Heart left ventricle (tissue), 16 donors: Measurements from ENCODE around the gene AVL9. TPM values are rescaled to one million over a fixed set of nuclear protein-coding genes. Genes with fewer than 3 reads are reported as not detected.

Experiments used
- ATAC-seq, 4 donors: fragments of 200-7000 bp; cut with Tn5 transposase; one replicate each; pipeline ENCODE4 v1.9.1; 2020 to 2022; ENCODE audit warnings: moderate library complexity in 4 of 4, mild to moderate bottlenecking in 3 of 4, moderate number of reproducible peaks in 1 of 4
- DNase-seq, 5 donors: peaks; one replicate each; pipeline ENCODE4 v3.0.0-alpha.2; 2020
- H3K27ac ChIP-seq, 12 donors: fragments of 200-600 bp; sonication (generic) in 4 of 12; one replicate each; pipeline versions ENCODE4 v1.5.0 to v1.8.0; 2016 to 2022; ENCODE audit warnings: mild to moderate bottlenecking in 2 of 12
- H3K27me3 ChIP-seq, 9 donors: fragments of 200-600 bp; sonication (generic) in 2 of 9; one replicate each; pipeline versions ENCODE4 v1.5.1 to v1.8.0; 2016 to 2022; ENCODE audit warnings: mild to moderate bottlenecking in 3 of 9
- H3K36me3 ChIP-seq, 9 donors: fragments of 200-600 bp; sonication (generic) in 2 of 9; one replicate each; pipeline versions ENCODE4 v1.5.0 to v1.8.0; 2018 to 2022; ENCODE audit warnings: mild to moderate bottlenecking in 2 of 9
- H3K4me1 ChIP-seq, 12 donors: fragments of 200-600 bp; sonication (generic) in 4 of 12; one replicate each; pipeline versions ENCODE4 v1.5.0 to v1.8.0; 2016 to 2022; ENCODE audit warnings: mild to moderate bottlenecking in 3 of 12
- H3K4me3 ChIP-seq, 12 donors: fragments of 200-600 bp; sonication (generic) in 4 of 12; one replicate each; pipeline versions ENCODE4 v1.5.0 to v1.8.0; 2017 to 2022; ENCODE audit warnings: mild to moderate bottlenecking in 9 of 12, moderate library complexity in 4 of 12
- H3K9me3 ChIP-seq, 12 donors: fragments of 200-600 bp; sonication (generic) in 4 of 12; one replicate each; pipeline versions ENCODE4 v1.5.0 to v1.8.0; 2016 to 2022; ENCODE audit warnings: mild to moderate bottlenecking in 1 of 12
- CTCF ChIP-seq, 12 donors: fragments of 200-600 bp; sonication (generic) in 4 of 12; IDR thresholded peaks; one replicate each; pipeline versions ENCODE4 v1.5.0 to v1.8.0; 2018 to 2022; ENCODE audit warnings: antibody characterized with exemption in 12 of 12, mild to moderate bottlenecking in 5 of 12
- POLR2A ChIP-seq, 2 donors: fragments of 450-650 bp; IDR thresholded peaks; one replicate each; pipeline ENCODE4 v1.6.1; 2017; ENCODE audit warnings: antibody characterized with exemption in 2 of 2, mild to moderate bottlenecking in 2 of 2, moderate library complexity in 2 of 2
- WGBS, 4 donors: extraction: QIAGEN DNeasy Blood & Tissue Kit in 2 of 4; methylation state at CpG; one replicate each; pipeline versions ENCODE4 v1.1.5 to v1.1.7; 2013 to 2018; 5-methylcytosine and 5-hydroxymethylcytosine counted together
- intact Hi-C, 10 donors: fragments of 100-400 bp; cut with DNase I; formaldehyde crosslinking; loops; one replicate each; pipeline versions ENCODE4 v1.11.1 to v1.14.2; 2022
- polyA plus RNA-seq, 2 donors: library from polyadenylated mRNA; stranded (reverse); fragments of 200-250 nt; gene quantifications; one replicate each; pipeline ENCODE4 v1.2.3, GENCODE V29; 2013
- total RNA-seq, 9 donors: library from RNA; depleted of rRNA in 2 of 9; stranded (reverse); fragments of >200 nt in 2 of 9; fragmentation: NEBNext Ultra II Directional in 3 of 9; extraction: Animal tissue kit (Norgen Biotek cat#: 25700) in 3 of 9; gene quantifications; one replicate each; pipeline versions ENCODE4 v1.1.0 to v1.2.4, GENCODE V29; 2016 to 2023
- donor health status: ischemic (EF 13 %, LVEDD 7.1; RV severe dilation, severe dysfunction).
- donor health status: healthy with polysubstance abuse.
- donor health status: DM: no; HTN: yes; CAD: no.
- donor health status: DM: no; HTN: no; CAD: no.
- donor health status: ischemic (EF 25% LVEDD 6.9; RV normal size, moderate dysfunction).
- donor health status: ischemic (EF 25% LVEDD 5.7; RV mildly dilated, moderate dysfunction).
- donor health status: healthy.
- donor health status: DM: yes; HTN: yes; CAD: no.
- donor health status: ischemic (EF 35%, LVEDD 5.7; RV mildly dilated, moderate dysfunction).
- donor health status: nonischemic (EF 11% LVEDD 7.7; RV severe dilation, severe dysfunction).
- donor health status: DM: yes; HTN: yes; CAD: no.
- donor health status: PGD.
- donor health status: ischemic (EF 29% LVEDD 5.4; RV normal size, mild dysfunction).
- donor health status: nonischemic (EF 23%, LVEDD 6.1; RV moderate dilation, normal function).

The AVL9 gene
- total and polyA plus RNA-seq, 11 donors = 4.6 to 22.3 (median 15.6) TPM

- WGBS, 4 donors = 74 to 78% (median 77%) methylated on average over 8 of the region's 8 CpGs
- ATAC-seq = no peak
- H3K27me3 ChIP-seq = no peaks in the 10 kb centered on the region
- peaks cover 0 to 32% (median 10%) of the 10 kb centered on the region in 12 donors for H3K4me1 ChIP-seq
- no peak for TF ChIP-seq CTCF (IDR thresholded peaks at IDR 0.05)
- no peak for TF ChIP-seq POLR2A (IDR thresholded peaks at IDR 0.05)
- no peak overlapping the region for H3K27ac ChIP-seq
- no peak overlapping the region for H3K4me3 ChIP-seq
- no peaks in the 10 kb centered on the region for H3K9me3 ChIP-seq
- peaks cover 0 to 10% (median 0%) of the 10 kb centered on the region in 9 donors for H3K36me3 ChIP-seq
- intact Hi-C loops = no loop called here
- no peak for DNase-seq
Measured at GRCh38 chr7:32533276-32534029, 38.2 kb downstream of the AVL9 start.

GRCh38 chr7:32535162-32535702 is 39.9 kb downstream of the AVL9 start:
- Histone ChIP-seq H3K4me3 (no peak overlapping the region), H3K27ac (no peak overlapping the region), H3K4me1 (peaks cover 0 to 32% (median 10%) of the 10 kb centered on the region in 12 donors), H3K27me3 (no peaks in the 10 kb centered on the region), H3K36me3 (peaks cover 0 to 10% (median 0%) of the 10 kb centered on the region in 9 donors), H3K9me3 (no peaks in the 10 kb centered on the region)
- intact Hi-C loops = no loop called here
- TF ChIP-seq POLR2A (IDR thresholded peaks at IDR 0.05) = no peak
- no peak for TF ChIP-seq CTCF (IDR thresholded peaks at IDR 0.05)
- 67 to 88% (median 74%) methylated on average over 4 of the region's 4 CpGs for WGBS, 4 donors
- ATAC-seq = no peak
- DNase-seq = no peak

- H3K4me3 ChIP-seq = no peak overlapping the region
Measured at GRCh38 chr7:32536016-32536415, 40.7 kb downstream of the AVL9 start.

More at GRCh38 chr7:32536016-32536415, 40.7 kb downstream of the AVL9 start:
- intact Hi-C loops = no loop called here
- Histone ChIP-seq H3K4me1 (peaks cover 0 to 32% (median 10%) of the 10 kb centered on the region in 12 donors), H3K27me3 (no peaks in the 10 kb centered on the region), H3K27ac (no peak overlapping the region), H3K36me3 (peaks cover 0 to 10% (median 0%) of the 10 kb centered on the region in 9 donors), H3K9me3 (no peaks in the 10 kb centered on the region)
- DNase-seq = no peak
- 69 to 98% (median 88%) methylated on average over 2 of the region's 2 CpGs for WGBS, 4 donors
- TF ChIP-seq POLR2A (IDR thresholded peaks at IDR 0.05) = no peak
- no peak for TF ChIP-seq CTCF (IDR thresholded peaks at IDR 0.05)
- no peak for ATAC-seq
